ENCODE measurements around the gene CABP7.

GRCh38 chr22:29769723-29770321 lies 50.0 kb downstream of the CABP7 start:
- no peak for TF ChIP-seq EZH2phosphoT487 (IDR thresholded peaks at IDR 0.05; ENCODE audit: low read depth, severe bottlenecking, unreplicated experiment)
- TF ChIP-seq, protein P1, sequence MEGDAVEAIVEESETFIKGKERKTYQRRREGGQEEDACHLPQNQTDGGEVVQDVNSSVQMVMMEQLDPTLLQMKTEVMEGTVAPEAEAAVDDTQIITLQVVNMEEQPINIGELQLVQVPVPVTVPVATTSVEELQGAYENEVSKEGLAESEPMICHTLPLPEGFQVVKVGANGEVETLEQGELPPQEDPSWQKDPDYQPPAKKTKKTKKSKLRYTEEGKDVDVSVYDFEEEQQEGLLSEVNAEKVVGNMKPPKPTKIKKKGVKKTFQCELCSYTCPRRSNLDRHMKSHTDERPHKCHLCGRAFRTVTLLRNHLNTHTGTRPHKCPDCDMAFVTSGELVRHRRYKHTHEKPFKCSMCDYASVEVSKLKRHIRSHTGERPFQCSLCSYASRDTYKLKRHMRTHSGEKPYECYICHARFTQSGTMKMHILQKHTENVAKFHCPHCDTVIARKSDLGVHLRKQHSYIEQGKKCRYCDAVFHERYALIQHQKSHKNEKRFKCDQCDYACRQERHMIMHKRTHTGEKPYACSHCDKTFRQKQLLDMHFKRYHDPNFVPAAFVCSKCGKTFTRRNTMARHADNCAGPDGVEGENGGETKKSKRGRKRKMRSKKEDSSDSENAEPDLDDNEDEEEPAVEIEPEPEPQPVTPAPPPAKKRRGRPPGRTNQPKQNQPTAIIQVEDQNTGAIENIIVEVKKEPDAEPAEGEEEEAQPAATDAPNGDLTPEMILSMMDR (IDR thresholded peaks at IDR 0.05; ENCODE audit: poor library complexity) = no peak
- TF ChIP-seq EZH2 (IDR thresholded peaks at IDR 0.05; ENCODE audit: borderline replicate concordance) = no peak
